ENCODE results near the gene RSPRY1.

The RSPRY1 gene

GRCh38 chr16:57208926-57209325 is 22.8 kb downstream of the RSPRY1 start:
- no peaks in the 10 kb centered on the region for H3K4me1 ChIP-seq (ENCODE audit: low read length)
- no peak overlapping the region for H3K27ac ChIP-seq (ENCODE audit: low read length)
- no peak for TF ChIP-seq CTCF (IDR thresholded peaks at IDR 0.05; ENCODE audit: low read length)
- no peak for TF ChIP-seq EZH2 (optimal IDR thresholded peaks at IDR 0.05; ENCODE audit: low read depth, low read length)
- no peak for TF ChIP-seq EZH2phosphoT487 (IDR thresholded peaks at IDR 0.05; ENCODE audit: low read length)
- H3F3A ChIP-seq (ENCODE audit: insufficient read depth, low read length): no peaks in the 10 kb centered on the region
- no peaks in the 10 kb centered on the region for H3K27me3 ChIP-seq (replicated peaks; ENCODE audit: insufficient read depth, low read length)
- H3K4me2 ChIP-seq (ENCODE audit: low read depth, low read length): no peak overlapping the region
- H4K20me1 ChIP-seq (ENCODE audit: insufficient read depth, low read length): no peaks in the 10 kb centered on the region
- no peak overlapping the region for H2AFZ ChIP-seq (ENCODE audit: low read length)
- H3K9me2 ChIP-seq (replicated peaks; ENCODE audit: insufficient read depth, low read length): no peaks in the 10 kb centered on the region
- H3K79me2 ChIP-seq (ENCODE audit: low read length): no peaks in the 10 kb centered on the region
- no peak for DNase-seq
- H3K9me3 ChIP-seq (replicated peaks; ENCODE audit: insufficient read depth, low read length): no peaks in the 10 kb centered on the region
- H3K4me3 ChIP-seq (ENCODE audit: low read length): no peak overlapping the region
- H3K9ac ChIP-seq (ENCODE audit: low read length): no peak overlapping the region
- H3K36me3 ChIP-seq (replicated peaks; ENCODE audit: insufficient read depth, low read length): no peaks in the 10 kb centered on the region

DNA sequence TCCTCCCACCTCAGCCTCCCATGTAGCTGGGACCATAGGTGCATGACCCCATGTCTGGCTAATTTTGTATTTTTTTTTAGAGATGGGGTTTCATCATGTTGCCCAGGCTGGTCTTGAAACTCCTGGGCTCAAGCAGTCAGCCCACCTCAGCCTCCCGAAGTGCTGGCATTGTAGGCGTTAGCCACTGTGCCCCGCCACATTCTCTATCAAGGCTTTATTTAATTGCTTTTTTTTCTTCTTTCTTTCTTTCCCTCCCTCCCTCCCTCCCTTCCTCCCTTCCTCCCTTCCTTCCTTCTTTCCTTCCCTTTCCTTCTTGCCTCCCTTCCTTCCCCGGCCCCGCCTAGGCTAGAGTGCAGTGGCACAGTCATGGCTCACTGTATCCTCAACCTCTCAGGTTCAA is 23.7 kb downstream of the RSPRY1 start:
- no peak overlapping the region for H2AFZ ChIP-seq (ENCODE audit: low read length)
- TF ChIP-seq EZH2 (optimal IDR thresholded peaks at IDR 0.05; ENCODE audit: low read depth, low read length) (no peak), CTCF (IDR thresholded peaks at IDR 0.05; ENCODE audit: low read length) (no peak), EZH2phosphoT487 (IDR thresholded peaks at IDR 0.05; ENCODE audit: low read length) (no peak)
- no peak overlapping the region for H3K9ac ChIP-seq (ENCODE audit: low read length)
- DNase-seq: no peak
- no peak overlapping the region for H3K27ac ChIP-seq (ENCODE audit: low read length)
- H3F3A ChIP-seq (ENCODE audit: insufficient read depth, low read length): no peaks in the 10 kb centered on the region
- no peak overlapping the region for H3K4me2 ChIP-seq (ENCODE audit: low read depth, low read length)
- H3K79me2 ChIP-seq (ENCODE audit: low read length): no peaks in the 10 kb centered on the region
- no peaks in the 10 kb centered on the region for H3K27me3 ChIP-seq (replicated peaks; ENCODE audit: insufficient read depth, low read length)
- no peaks in the 10 kb centered on the region for H3K4me1 ChIP-seq (ENCODE audit: low read length)
- no peaks in the 10 kb centered on the region for H3K36me3 ChIP-seq (replicated peaks; ENCODE audit: insufficient read depth, low read length)
- no peaks in the 10 kb centered on the region for H3K9me2 ChIP-seq (replicated peaks; ENCODE audit: insufficient read depth, low read length)
- no peaks in the 10 kb centered on the region for H3K9me3 ChIP-seq (replicated peaks; ENCODE audit: insufficient read depth, low read length)
- H4K20me1 ChIP-seq (ENCODE audit: insufficient read depth, low read length): no peaks in the 10 kb centered on the region
- no peak overlapping the region for H3K4me3 ChIP-seq (ENCODE audit: low read length)

- Histone ChIP-seq H4K20me1 (ENCODE audit: insufficient read depth, low read length) (no peaks in the 10 kb centered on the region), H3K27ac (ENCODE audit: low read length) (no peak overlapping the region), H3K9me2 (replicated peaks; ENCODE audit: insufficient read depth, low read length) (no peaks in the 10 kb centered on the region), H3K79me2 (ENCODE audit: low read length) (no peaks in the 10 kb centered on the region), H3K4me3 (ENCODE audit: low read length) (no peak overlapping the region), H3K4me1 (ENCODE audit: low read length) (peaks cover 13% of the 10 kb centered on the region; the same call in 1 of the 2 replicates), H3K36me3 (replicated peaks; ENCODE audit: insufficient read depth, low read length) (peaks cover 7% of the 10 kb centered on the region; the same call in 1 of the 2 replicates), H3K27me3 (replicated peaks; ENCODE audit: insufficient read depth, low read length) (no peaks in the 10 kb centered on the region), H3K9me3 (replicated peaks; ENCODE audit: insufficient read depth, low read length) (no peaks in the 10 kb centered on the region), H3K4me2 (ENCODE audit: low read depth, low read length) (no peak overlapping the region), H2AFZ (ENCODE audit: low read length) (no peak overlapping the region), H3K9ac (ENCODE audit: low read length) (no peak overlapping the region), H3F3A (ENCODE audit: insufficient read depth, low read length) (no peaks in the 10 kb centered on the region)
- no peak for DNase-seq
- TF ChIP-seq EZH2 (optimal IDR thresholded peaks at IDR 0.05; ENCODE audit: low read depth, low read length) (no peak), CTCF (IDR thresholded peaks at IDR 0.05; ENCODE audit: low read length) (no peak), EZH2phosphoT487 (IDR thresholded peaks at IDR 0.05; ENCODE audit: low read length) (no peak)
Measured at GRCh38 chr16:57213462-57213861, 27.3 kb downstream of the RSPRY1 start.

Measured in MM.1S (cell line).